Suppressor macrophage (primary cell): ENCODE results near the gene FAM227B.
"Not testable (repeated sequence)": the region's sequence is repeated elsewhere in the genome, so short reads cannot be mapped to it uniquely, and the experiment has no call there.

Source experiments
- DNase-seq, 4 experiments: peaks; one replicate each; pipeline ENCODE4 v3.0.0-alpha.2; 2020 to 2022
- total RNA-seq, 17 experiments: gene quantifications; one replicate each; lab custom pipeline; 2026; ENCODE audit warnings: mixed read lengths in 6 of 17, inconsistent platforms in 3 of 17; lab: John Stamatoyannopoulos, UW

FAM227B gene
- 0.10 to 3.3 (median 0.38) reads per million in 17 experiments for total RNA-seq

GRCh38 chr15:49620658-49621368 lies at the start of gene FAM227B, which contains the start of gene DTWD1:
FAM227B (minus strand) TSS chr15:49620818; CDS start chr15:49615171, 5,647 bp downstream.
DTWD1 (plus strand) TSS chr15:49621048; CDS start chr15:49625168, 4,120 bp downstream.
- peak; percentile 99 for DNase-seq

- DNase-seq: no peak
Observed at GRCh38 chr15:49669288-49669687, 48.7 kb upstream of the FAM227B start.

- DNase-seq: peak; percentile 17 to 59 (median 49)
Observed at GRCh38 chr15:49666486-49666885, 45.9 kb upstream of the FAM227B start.

GRCh38 chr15:49664716-49665115 lies 44.1 kb upstream of the FAM227B start:
- no peak for DNase-seq

- DNase-seq: no peak
Observed at GRCh38 chr15:49656734-49657133, 36.1 kb upstream of the FAM227B start.

GRCh38 chr15:49652922-49653321 lies 32.3 kb upstream of the FAM227B start:
- DNase-seq: no peak

- DNase-seq: no peak
Observed at GRCh38 chr15:49650676-49651075, 30.1 kb upstream of the FAM227B start.

GRCh38 chr15:49649987-49650386 lies 29.4 kb upstream of the FAM227B start:
- DNase-seq: no peak

- no peak for DNase-seq
Observed at GRCh38 chr15:49646891-49647290, 26.3 kb upstream of the FAM227B start.

GRCh38 chr15:49645941-49646340 lies 25.3 kb upstream of the FAM227B start:
- DNase-seq: no peak

GRCh38 chr15:49645277-49645676 lies 24.7 kb upstream of the FAM227B start:
- no peak for DNase-seq

- DNase-seq: no peak
Observed at GRCh38 chr15:49644364-49644794, 23.8 kb upstream of the FAM227B start.

GRCh38 chr15:49637857-49638256 lies 17.2 kb upstream of the FAM227B start:
- DNase-seq: no peak

GRCh38 chr15:49628379-49628778 lies 7.8 kb upstream of the FAM227B start:
- DNase-seq: no peak

GRCh38 chr15:49627407-49627877 lies 6.8 kb upstream of the FAM227B start:
- DNase-seq: no peak

- no peak for DNase-seq
Observed at GRCh38 chr15:49625460-49626036, 4.9 kb upstream of the FAM227B start.

GRCh38 chr15:49624056-49624455 lies 3.4 kb upstream of the FAM227B start:
- DNase-seq: no peak

GRCh38 chr15:49622561-49622960 lies 1.9 kb upstream of the FAM227B start:
- DNase-seq: no peak

GRCh38 chr15:49621887-49622286 lies 1.3 kb upstream of the FAM227B start:
- no peak for DNase-seq

- peak; percentile 4 to 52 (median 32) for DNase-seq
Observed at GRCh38 chr15:49621401-49621811, 788 bp upstream of the FAM227B start.

- DNase-seq: peak; percentile 24 to 66 (median 47)
Observed at GRCh38 chr15:49620199-49620598, 419 bp downstream of the FAM227B start.

- peak in 3 of 4 experiments; percentile 4 to 16 (median 8) for DNase-seq
Observed at GRCh38 chr15:49619226-49619625, 1.4 kb downstream of the FAM227B start.

- not testable (repeated sequence) for DNase-seq
Observed at GRCh38 chr15:49612240-49612639, 8.4 kb downstream of the FAM227B start.
